Progenitor cell of endocrine pancreas (in vitro differentiated cells): ENCODE data around the gene MAPK10. TPM values are rescaled to one million over a fixed set of nuclear protein-coding genes. Genes with fewer than 3 reads are reported as not detected.

Experiments used
- DNase-seq: peaks from one replicate; pipeline ENCODE4 v3.0.0; 2021; ENCODE audit warnings: low spot score; ENCODE audit not compliant: unreplicated experiment
- H3K27ac Mint-ChIP-seq: 2 replicates; pipeline ENCODE4 v1.8.0; 2021; ENCODE audit warnings: mild to moderate bottlenecking, moderate library complexity, mixed read lengths
- H3K27me3 Mint-ChIP-seq: 2 replicates; pipeline ENCODE4 v1.8.0; 2021; ENCODE audit warnings: mixed read lengths
- H3K36me3 Mint-ChIP-seq: 2 replicates; pipeline ENCODE4 v1.8.0; 2022; ENCODE audit warnings: mixed read lengths; ENCODE audit not compliant: insufficient read depth
- H3K4me1 Mint-ChIP-seq: 2 replicates; pipeline ENCODE4 v1.8.0; 2021; ENCODE audit warnings: low read depth, mixed read lengths
- H3K4me3 Mint-ChIP-seq: 2 replicates; pipeline ENCODE4 v1.8.0; 2021; ENCODE audit warnings: low read depth, mild to moderate bottlenecking, moderate library complexity, mixed read lengths
- H3K9me3 Mint-ChIP-seq: 2 replicates; pipeline ENCODE4 v1.8.0; 2021; ENCODE audit warnings: low read depth, mixed read lengths
- CTCF ChIP-seq: fragments of 200-600 bp; sonication (generic); IDR thresholded peaks from one replicate; pipeline ENCODE4 v1.5.0; 2021; ENCODE audit warnings: antibody characterized with exemption, mild to moderate bottlenecking; ENCODE audit not compliant: unreplicated experiment
- total RNA-seq: library from RNA; stranded (reverse); gene quantifications from 2 replicates; pipeline ENCODE4 v1.2.1, GENCODE V29; 2021

MAPK10 gene
- total RNA-seq, 1 donor from 2014 or later = 21.4 TPM

- no peaks in the 10 kb centered on the region for H3K36me3 Mint-ChIP-seq
Observed at GRCh38 chr4:86269354-86269753, 90.5 kb downstream of the MAPK10 start.

GRCh38 chr4:86264241-86264640 is 95.6 kb downstream of the MAPK10 start:
- H3K27ac Mint-ChIP-seq = no peak overlapping the region
- H3K4me1 Mint-ChIP-seq = peaks cover 4% of the 10 kb centered on the region

More at GRCh38 chr4:86269354-86269753, 90.5 kb downstream of the MAPK10 start:
- Mint-ChIP-seq H3K9me3 (no peaks in the 10 kb centered on the region), H3K4me3 (no peak overlapping the region), H3K4me1 (peaks cover under 1% of the 10 kb centered on the region), H3K27ac (no peak overlapping the region), H3K27me3 (no peaks in the 10 kb centered on the region)
- DNase-seq = no peak
- no peak for TF ChIP-seq CTCF

GRCh38 chr4:86261636-86262035 is 98.2 kb downstream of the MAPK10 start:
- DNase-seq = no peak
- Mint-ChIP-seq H3K4me3 (no peak overlapping the region), H3K36me3 (no peaks in the 10 kb centered on the region), H3K27ac (no peak overlapping the region), H3K4me1 (peaks cover 4% of the 10 kb centered on the region), H3K27me3 (no peaks in the 10 kb centered on the region), H3K9me3 (no peaks in the 10 kb centered on the region)
- TF ChIP-seq CTCF = no peak

More at GRCh38 chr4:86264241-86264640, 95.6 kb downstream of the MAPK10 start:
- DNase-seq = no peak
- no peak overlapping the region for H3K4me3 Mint-ChIP-seq
- TF ChIP-seq CTCF = no peak
- no peaks in the 10 kb centered on the region for H3K27me3 Mint-ChIP-seq
- no peaks in the 10 kb centered on the region for H3K36me3 Mint-ChIP-seq
- H3K9me3 Mint-ChIP-seq = no peaks in the 10 kb centered on the region

DNA sequence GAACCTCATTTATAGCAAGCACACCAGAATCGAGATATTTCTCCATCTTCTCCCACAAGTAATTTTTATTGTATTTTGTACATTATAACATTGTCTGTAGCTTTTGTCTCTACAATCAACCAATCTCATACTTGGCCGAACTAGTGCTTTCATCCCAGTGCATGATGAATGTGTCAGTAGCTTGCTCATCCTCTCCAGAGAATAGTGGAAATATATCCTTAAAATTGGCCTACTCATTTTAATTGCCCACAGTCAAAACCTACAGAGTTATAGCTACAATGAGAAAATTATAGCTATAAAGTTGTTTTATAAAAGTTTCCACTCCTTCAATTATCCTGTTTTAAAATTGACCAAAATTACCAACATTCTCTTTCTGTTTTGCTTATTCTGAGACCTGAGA is 103.8 kb downstream of the MAPK10 start:
- Mint-ChIP-seq H3K27ac (no peak overlapping the region), H3K27me3 (no peaks in the 10 kb centered on the region), H3K4me3 (no peak overlapping the region), H3K4me1 (peaks cover under 1% of the 10 kb centered on the region), H3K9me3 (no peaks in the 10 kb centered on the region), H3K36me3 (no peaks in the 10 kb centered on the region)
- no peak for TF ChIP-seq CTCF
- no peak for DNase-seq

- H3K4me3 Mint-ChIP-seq = no peak overlapping the region
- H3K9me3 Mint-ChIP-seq = no peaks in the 10 kb centered on the region
- H3K27me3 Mint-ChIP-seq = no peaks in the 10 kb centered on the region
- no peaks in the 10 kb centered on the region for H3K36me3 Mint-ChIP-seq
- DNase-seq = no peak
- no peak for TF ChIP-seq CTCF
- no peak overlapping the region for H3K27ac Mint-ChIP-seq
- no peaks in the 10 kb centered on the region for H3K4me1 Mint-ChIP-seq
Observed at GRCh38 chr4:86250619-86251018, 109.2 kb downstream of the MAPK10 start.
